GM12874 (cell line): ENCODE data around the gene TBL1X.

Source experiments
- CTCF ChIP-seq: IDR thresholded peaks from 2 replicates; pipeline ENCODE4 v1.5.1; 2011; ENCODE audit warnings: low read depth, mild to moderate bottlenecking, control low read depth, low read length, moderate library complexity; ENCODE audit not compliant: insufficient read depth

The TBL1X gene

GRCh38 chrX:9614016-9614415, 149.2 kb downstream of the TBL1X start:
- no peak for TF ChIP-seq CTCF

GRCh38 chrX:9619133-9619532, 154.3 kb downstream of the TBL1X start:
- TF ChIP-seq CTCF: no peak

- TF ChIP-seq CTCF: no peak
Observed at GRCh38 chrX:9619581-9619980, 154.7 kb downstream of the TBL1X start.

- no peak for TF ChIP-seq CTCF
Observed at GRCh38 chrX:9622128-9622527, 157.3 kb downstream of the TBL1X start.

- no peak for TF ChIP-seq CTCF
Observed at GRCh38 chrX:9626379-9626778, 161.5 kb downstream of the TBL1X start.

- no peak for TF ChIP-seq CTCF
Observed at GRCh38 chrX:9627922-9628321, 163.1 kb downstream of the TBL1X start.

- TF ChIP-seq CTCF: no peak
Observed at GRCh38 chrX:9628779-9629493, 164.1 kb downstream of the TBL1X start.
